HG03432 (cell line): Measurements from ENCODE around the gene DOCK8.
"Not testable (repeated sequence)": the region's sequence is repeated elsewhere in the genome, so short reads cannot be mapped to it uniquely, and the experiment has no call there.

Experiments used
- ATAC-seq: cut with Tn5 transposase; IDR thresholded peaks from one replicate; pipeline ENCODE4 v1.9.1; 2021; ENCODE audit warnings: mild to moderate bottlenecking, moderate library complexity; ENCODE audit not compliant: unreplicated experiment

DOCK8 gene

GRCh38 chr9:404234-404633 lies 189.6 kb downstream of the DOCK8 start:
- ATAC-seq = no peak

DNA sequence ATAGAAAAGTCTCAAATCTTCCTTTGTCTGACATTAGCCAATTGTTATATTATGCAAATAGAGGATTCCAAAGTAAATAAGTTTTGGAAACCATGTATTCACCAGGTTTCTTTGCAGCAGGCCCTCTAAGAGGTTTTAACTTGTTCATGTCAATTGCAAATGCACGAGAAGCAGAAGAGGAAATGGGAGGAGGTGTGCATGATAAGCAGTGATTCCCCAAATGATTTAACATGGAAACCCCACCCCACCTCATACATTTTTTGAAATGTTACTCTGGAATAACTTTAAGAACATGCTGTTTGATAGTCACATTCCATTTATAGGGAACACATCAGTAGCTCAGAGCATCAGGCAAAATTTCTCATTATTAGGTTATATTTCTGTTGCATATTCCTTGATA lies 190.7 kb downstream of the DOCK8 start:
- ATAC-seq = no peak

DNA sequence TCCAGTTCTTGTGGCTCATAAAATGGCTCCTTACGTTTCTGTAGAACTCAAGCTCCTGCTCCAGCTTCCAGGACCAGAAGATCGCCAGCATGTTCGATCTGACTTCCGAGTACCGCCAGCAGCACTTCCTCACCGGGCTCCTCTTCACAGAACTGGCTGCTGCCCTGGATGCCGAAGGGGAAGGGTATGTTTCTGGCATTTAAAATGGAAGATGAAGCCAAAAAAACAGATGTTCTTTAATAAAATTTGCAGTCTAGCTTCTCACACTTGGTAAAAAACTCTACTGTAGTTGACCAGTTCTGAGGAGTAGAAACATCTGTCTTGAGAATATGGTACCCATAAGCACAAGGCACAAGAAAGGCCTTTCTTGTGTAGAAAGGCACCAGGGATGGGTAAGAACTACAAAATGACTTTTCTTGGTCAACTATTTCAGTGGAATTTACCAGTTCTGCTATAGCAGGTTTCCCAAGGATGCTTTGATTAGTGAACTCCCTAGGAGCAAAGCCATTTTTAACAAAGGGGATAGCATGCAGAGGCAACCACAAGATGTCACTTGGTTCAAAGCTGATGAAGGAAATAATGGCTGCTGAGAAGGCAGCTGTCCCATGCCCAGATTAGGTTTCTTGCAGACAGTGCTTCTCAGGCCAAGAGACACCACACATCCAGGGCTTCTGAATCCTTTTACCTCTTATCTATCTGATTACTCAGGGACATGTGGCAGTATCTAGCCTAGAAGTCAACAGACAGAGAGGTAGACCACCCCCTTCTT lies 192.4 kb downstream of the DOCK8 start:
- ATAC-seq = no peak

GRCh38 chr9:409655-410054 lies 195.0 kb downstream of the DOCK8 start:
- ATAC-seq = not testable (repeated sequence)

DNA sequence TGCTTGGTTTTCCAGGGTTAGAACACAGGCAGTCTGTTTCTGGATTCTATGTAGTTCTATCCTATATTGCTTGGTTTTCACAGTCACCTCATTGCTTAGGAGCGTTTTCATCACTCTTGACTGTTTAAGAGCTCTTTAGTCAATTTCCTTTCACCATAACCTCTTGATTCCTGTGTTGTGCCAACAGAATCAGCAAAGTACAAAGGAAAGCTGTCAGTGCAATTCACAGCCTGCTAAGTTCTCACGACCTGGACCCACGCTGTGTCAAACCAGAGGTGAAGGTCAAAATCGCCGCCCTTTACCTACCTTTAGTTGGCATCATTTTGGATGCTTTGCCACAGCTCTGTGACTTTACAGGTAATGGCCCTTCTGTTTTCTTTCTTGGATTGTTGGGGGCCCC lies 199.9 kb downstream of the DOCK8 start:
- no peak for ATAC-seq

GRCh38 chr9:419571-420171 lies 205.0 kb downstream of the DOCK8 start:
- ATAC-seq = no peak

- no peak for ATAC-seq
Observed at GRCh38 chr9:421896-422295, 207.2 kb downstream of the DOCK8 start.

DNA sequence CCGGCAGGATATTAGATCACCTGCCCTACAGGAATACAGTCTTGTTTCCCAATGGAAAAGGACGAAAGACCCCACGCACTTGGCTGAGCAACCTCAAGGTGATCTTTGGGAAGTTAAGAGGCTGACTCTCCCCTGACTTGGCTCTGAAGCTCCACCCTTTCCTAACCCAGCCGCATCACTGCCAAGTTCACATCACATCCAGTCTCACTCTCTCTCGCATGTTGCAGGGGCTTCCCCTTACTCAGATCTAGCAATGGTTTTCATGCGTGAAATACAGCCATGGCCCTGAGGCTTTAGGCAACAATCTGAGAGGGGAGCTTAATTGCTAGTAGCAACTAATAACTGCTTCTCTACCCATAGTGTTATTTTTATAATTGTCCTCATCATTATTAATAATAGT lies 211.6 kb downstream of the DOCK8 start:
- no peak for ATAC-seq

DNA sequence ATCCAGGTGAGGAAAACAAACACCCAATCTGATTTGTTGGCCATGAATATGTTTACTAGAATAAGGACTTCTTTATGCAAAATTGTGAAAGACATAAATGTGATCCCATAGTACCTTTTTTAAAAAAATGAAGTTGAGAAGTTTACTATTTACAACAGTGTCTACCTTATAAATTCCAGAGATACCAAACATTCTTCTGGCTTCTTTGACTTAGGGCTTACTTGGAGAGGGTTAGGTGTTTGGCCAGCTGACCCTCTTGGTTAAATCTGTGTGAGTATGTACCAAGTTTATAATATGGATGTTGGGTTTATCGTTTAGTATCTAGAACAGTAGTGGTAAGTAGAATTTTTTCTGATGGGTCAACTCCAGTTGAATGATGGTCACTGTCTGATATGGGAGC lies 212.3 kb downstream of the DOCK8 start:
- ATAC-seq = no peak

GRCh38 chr9:431701-432100 lies 217.0 kb downstream of the DOCK8 start:
- no peak for ATAC-seq

DNA sequence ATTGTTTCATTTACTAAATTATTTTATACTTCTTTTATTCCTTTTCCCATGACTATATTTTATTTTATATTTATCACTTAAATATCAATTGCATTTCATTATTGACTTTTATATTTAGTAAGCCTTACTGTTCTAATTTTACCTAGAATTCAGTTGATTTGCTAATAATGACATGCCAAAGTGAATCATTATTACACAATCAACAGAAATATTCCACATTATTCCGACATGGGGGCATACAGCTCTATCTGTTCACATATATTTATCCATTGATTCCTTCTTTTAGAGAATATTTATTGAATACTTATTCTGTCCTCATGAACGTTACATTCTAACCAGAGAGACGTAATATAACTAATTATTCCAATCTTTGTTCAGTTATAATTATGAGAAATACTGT lies 221.8 kb downstream of the DOCK8 start:
- no peak for ATAC-seq

GRCh38 chr9:437066-437465 lies 222.4 kb downstream of the DOCK8 start:
- no peak for ATAC-seq

DNA sequence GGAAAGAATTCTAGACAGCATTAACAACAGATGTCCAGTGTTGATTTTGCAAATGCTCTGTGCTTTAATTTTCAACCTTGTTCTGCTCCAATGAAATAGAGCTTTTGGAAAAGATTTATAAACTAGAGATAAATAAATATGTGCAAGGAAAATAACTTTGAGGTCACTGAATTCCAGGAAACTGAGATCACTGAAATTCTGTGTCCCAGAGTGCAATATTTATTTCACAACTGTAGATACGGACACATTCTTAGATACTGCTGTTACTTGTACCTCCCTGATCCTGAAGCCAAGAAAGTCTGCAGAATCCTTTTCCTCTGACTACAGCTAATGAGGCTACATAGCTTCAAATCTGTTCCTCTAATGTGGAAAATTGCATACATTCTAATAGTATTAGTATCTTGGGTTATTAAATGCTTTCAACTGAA lies 222.9 kb downstream of the DOCK8 start:
- no peak for ATAC-seq

DNA sequence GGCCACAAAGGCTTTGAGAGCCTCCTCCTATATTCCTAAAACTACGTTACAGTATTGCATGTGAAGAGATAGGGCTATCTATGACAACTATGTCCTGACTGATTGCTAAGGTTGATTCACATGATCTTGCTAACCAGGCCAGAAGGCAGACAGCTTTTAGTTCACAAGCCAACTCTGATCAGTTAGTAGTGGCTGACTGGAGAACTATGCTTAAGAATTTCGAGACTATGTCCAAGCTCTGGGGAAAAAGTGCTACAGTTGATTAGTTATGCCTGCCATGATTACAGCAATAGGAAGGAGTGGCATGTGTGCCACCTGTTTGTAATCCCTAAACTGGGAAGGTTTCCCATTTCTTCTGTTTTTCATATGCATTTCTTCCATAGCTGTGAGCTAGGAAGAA lies 223.4 kb downstream of the DOCK8 start:
- no peak for ATAC-seq

- no peak for ATAC-seq
Observed at GRCh38 chr9:438961-439768, 224.5 kb downstream of the DOCK8 start.

DNA sequence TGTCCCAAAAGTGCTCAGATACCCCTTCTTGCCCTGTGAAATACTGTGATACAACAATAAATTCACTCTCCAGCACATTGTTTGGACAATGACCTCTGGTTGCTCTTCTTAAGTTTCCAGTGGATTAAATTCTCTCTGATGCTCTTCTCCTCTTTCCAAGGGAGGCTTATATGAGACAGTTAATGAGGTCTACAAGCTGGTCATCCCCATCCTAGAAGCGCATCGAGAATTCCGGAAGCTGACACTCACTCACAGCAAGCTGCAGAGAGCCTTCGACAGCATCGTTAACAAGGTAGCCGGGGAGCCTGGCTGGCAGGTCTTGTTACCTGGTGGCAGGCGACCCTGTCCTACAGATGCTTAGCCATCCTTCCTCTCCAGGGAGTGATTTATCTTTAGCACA lies 226.5 kb downstream of the DOCK8 start:
- no peak for ATAC-seq

GRCh38 chr9:444528-444927 lies 229.9 kb downstream of the DOCK8 start:
- no peak for ATAC-seq

DNA sequence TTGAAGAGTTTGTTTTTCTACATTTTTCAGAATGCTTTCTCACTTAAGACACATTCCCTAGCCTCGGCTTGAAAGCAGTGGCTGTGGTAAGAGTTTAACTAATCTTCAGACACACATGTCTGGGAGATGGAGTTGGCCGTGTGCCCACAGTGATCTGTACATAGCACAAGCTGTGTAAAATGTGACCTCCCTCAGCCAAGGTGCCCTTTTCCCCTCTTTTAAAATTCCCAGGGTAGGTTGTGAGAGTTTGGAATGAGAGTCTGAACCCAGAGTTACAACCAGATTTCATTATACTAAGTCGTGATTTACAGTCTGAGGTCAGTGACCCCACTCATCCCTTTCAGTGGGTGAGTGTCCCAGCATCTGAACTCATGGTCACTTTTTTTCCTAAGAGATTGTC lies 230.4 kb downstream of the DOCK8 start:
- no peak for ATAC-seq

DNA sequence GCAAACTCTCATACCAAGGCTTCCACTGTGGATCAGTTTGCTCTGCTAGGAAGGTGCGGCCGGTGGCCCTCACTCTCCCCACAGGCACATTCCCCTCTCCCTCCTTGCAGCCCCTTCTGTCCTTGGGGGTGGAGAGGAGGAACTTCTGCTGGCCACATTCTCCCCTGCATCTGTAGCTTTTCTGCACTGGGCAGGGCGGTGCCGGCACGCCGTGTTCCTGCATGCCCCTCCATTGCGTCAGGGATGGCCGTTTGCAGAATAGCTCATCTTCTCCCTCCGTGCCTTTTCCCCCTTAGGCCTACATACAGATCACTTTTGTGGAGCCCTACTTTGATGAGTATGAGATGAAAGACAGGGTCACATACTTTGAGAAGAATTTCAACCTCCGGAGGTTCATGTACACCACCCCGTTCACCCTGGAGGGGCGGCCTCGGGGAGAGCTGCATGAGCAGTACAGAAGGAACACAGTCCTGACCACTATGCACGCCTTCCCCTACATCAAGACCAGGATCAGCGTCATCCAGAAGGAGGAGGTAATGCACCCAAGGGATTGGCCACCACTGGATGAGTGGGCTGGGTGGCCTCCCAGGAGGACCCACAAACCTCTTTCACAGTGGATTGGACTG lies 231.5 kb downstream of the DOCK8 start:
- no peak for ATAC-seq

DNA sequence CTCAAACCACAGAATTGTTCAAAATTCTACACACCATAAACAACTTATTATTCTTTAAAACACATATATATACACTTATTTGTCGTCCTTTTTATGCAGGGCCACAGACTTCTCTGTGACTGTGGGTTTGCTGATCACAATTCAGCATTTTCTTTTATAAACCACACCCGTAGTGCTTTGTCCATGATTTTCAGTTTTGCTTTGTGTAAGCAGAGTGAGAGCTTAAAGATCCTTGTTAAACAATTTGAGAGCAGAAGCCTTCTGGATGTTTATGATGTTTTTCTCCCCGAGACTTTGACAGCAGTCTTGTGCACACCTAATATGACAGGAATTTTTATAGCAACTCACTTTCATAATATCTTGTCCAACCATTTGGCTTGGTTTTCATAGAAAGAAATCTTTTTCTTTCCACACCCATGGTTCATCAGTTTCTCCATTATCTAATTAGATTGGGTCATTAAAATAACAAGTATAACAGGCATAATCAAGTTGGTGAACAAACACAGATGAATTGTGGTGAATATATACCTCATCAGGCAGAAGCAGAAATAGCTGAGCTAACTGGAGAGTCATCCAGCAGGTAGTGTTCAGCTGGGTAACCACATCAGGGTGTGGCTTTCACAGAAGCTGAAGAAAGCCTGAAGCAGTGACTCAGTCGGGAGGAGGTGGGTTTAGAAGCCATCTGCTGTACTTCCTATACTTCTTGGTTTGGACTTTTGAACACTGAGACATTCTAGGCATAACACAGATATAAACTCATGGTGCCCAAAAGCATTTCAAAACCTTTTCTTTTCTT lies 232.8 kb downstream of the DOCK8 start:
- no peak for ATAC-seq

GRCh38 chr9:450057-450456 lies 235.4 kb downstream of the DOCK8 start:
- ATAC-seq = no peak
